GM23248 (cell line): ENCODE data around the gene CFAP157. TPM values are rescaled to one million over a fixed set of nuclear protein-coding genes. Genes with fewer than 3 reads are reported as not detected.

Source experiments
- DNase-seq: peaks from one replicate; pipeline ENCODE4 v3.0.0-alpha.2; 2015
- H2AFZ ChIP-seq: fragments of 200-600 bp; sonication (generic); 2 replicates; pipeline ENCODE4 v1.6.1; 2016; ENCODE audit warnings: antibody characterized with exemption
- H3F3A ChIP-seq: fragments of 200-600 bp; sonication (generic); 2 replicates; pipeline ENCODE4 v1.6.1; 2016; ENCODE audit warnings: mild to moderate bottlenecking, antibody characterized with exemption, mixed run types; ENCODE audit not compliant: insufficient read depth
- H3K27ac ChIP-seq: fragments of 200-600 bp; sonication (generic); 2 replicates; pipeline ENCODE4 v1.5.1; 2016; ENCODE audit warnings: mild to moderate bottlenecking
- H3K27me3 ChIP-seq: fragments of 200-600 bp; sonication (generic); replicated peaks from 2 replicates; pipeline ENCODE4 v1.6.1; 2016; ENCODE audit warnings: mild to moderate bottlenecking; ENCODE audit not compliant: insufficient read depth
- H3K36me3 ChIP-seq: fragments of 200-600 bp; sonication (generic); 2 replicates; pipeline ENCODE4 v1.6.1; 2016; ENCODE audit warnings: low read depth, mild to moderate bottlenecking
- H3K4me1 ChIP-seq: fragments of 200-600 bp; sonication (generic); 2 replicates; pipeline ENCODE4 v1.6.1; 2016; ENCODE audit warnings: mild to moderate bottlenecking; ENCODE audit not compliant: insufficient read depth
- H3K4me2 ChIP-seq: fragments of 200-600 bp; sonication (generic); one replicate; pipeline ENCODE4 v1.6.1; 2016; ENCODE audit warnings: mild to moderate bottlenecking; ENCODE audit not compliant: unreplicated experiment
- H3K4me3 ChIP-seq: fragments of 200-600 bp; sonication (generic); 2 replicates; pipeline ENCODE4 v1.5.1; 2016; ENCODE audit warnings: mild to moderate bottlenecking
- H3K79me2 ChIP-seq: fragments of 200-600 bp; sonication (generic); 2 replicates; pipeline ENCODE4 v1.6.1; 2016; ENCODE audit warnings: mild to moderate bottlenecking; ENCODE audit not compliant: insufficient read depth
- H3K9ac ChIP-seq: fragments of 200-600 bp; sonication (generic); 2 replicates; pipeline ENCODE4 v1.6.1; 2016; ENCODE audit warnings: mild to moderate bottlenecking
- H3K9me2 ChIP-seq: fragments of 200-600 bp; sonication (generic); 2 replicates; pipeline ENCODE4 v1.6.1; 2016; ENCODE audit warnings: mixed run types, mild to moderate bottlenecking, moderate library complexity; ENCODE audit not compliant: insufficient read depth
- H3K9me3 ChIP-seq: fragments of 200-600 bp; sonication (generic); one replicate; pipeline ENCODE4 v1.6.1; 2017; ENCODE audit warnings: low read depth
- H4K20me1 ChIP-seq: fragments of 200-600 bp; sonication (generic); 2 replicates; pipeline ENCODE4 v1.6.0; 2016; ENCODE audit not compliant: insufficient read depth
- EZH2 ChIP-seq: fragments of 200-600 bp; sonication (generic); IDR thresholded peaks from 2 replicates; pipeline ENCODE4 v1.6.1; 2018; ENCODE audit warnings: antibody characterized with exemption, mild to moderate bottlenecking; ENCODE audit not compliant: insufficient read depth, poor library complexity, severe bottlenecking
- EZH2phosphoT487 ChIP-seq: fragments of 200-600 bp; sonication (generic); IDR thresholded peaks from 2 replicates; pipeline ENCODE4 v1.6.1; 2018; ENCODE audit warnings: antibody characterized with exemption, moderate library complexity, mild to moderate bottlenecking, low read depth; ENCODE audit not compliant: insufficient read depth
- WGBS, 2 experiments: methylation state at CpG; one replicate each; pipeline ENCODE4 v1.1.6; 2015 to 2017; ENCODE audit warnings: low lambda C conversion rate in 2 of 2, low coverage in 1 of 2; ENCODE audit errors: missing lambda C conversion rate in 2 of 2; 5-methylcytosine and 5-hydroxymethylcytosine counted together
- in situ Hi-C: fragments of 300-500 bp; cut with MboI; formaldehyde crosslinking; loops from 2 replicates; pipeline ENCODE4 v1.15.0; 2020
- polyA plus RNA-seq: library from polyadenylated mRNA; unstranded; fragments of >200 nt; fragmentation: Nextera tagmentation; extraction: Ambion mirVana; gene quantifications from 2 replicates; pipeline ENCODE4 v1.2.1, GENCODE V29; 2016
- total RNA-seq: library from RNA; depleted of rRNA; stranded (reverse); fragments of >200 nt; shearing (Covaris generic); gene quantifications from 2 replicates; pipeline ENCODE4 v1.2.3, GENCODE V29; 2014

CFAP157 gene
- total and polyA plus RNA-seq, 2 experiments from 2014 or later = 0.55 TPM; not detected in 1

- 87 to 91% methylated on average over 13 of the region's 13 CpGs for WGBS, 2 experiments
- in situ Hi-C loops = no loop called here
Observed at GRCh38 chr9:127689329-127690000, 17.3 kb upstream of the CFAP157 start.

GRCh38 chr9:127690735-127691134 lies 16.1 kb upstream of the CFAP157 start:
- DNase-seq = no peak
- H3K9me3 ChIP-seq = no peaks in the 10 kb centered on the region
- H3K4me2 ChIP-seq = no peak overlapping the region
- no peak overlapping the region for H2AFZ ChIP-seq
- peaks cover 8% of the 10 kb centered on the region; the same call in 1 of the 2 replicates for H3F3A ChIP-seq
- H3K4me1 ChIP-seq = peaks cover 10% of the 10 kb centered on the region
- no peaks in the 10 kb centered on the region for H3K27me3 ChIP-seq
- H3K4me3 ChIP-seq = no peak overlapping the region
- no peak overlapping the region for H3K9ac ChIP-seq
- H3K36me3 ChIP-seq = 0 out of 2 replicates have a peak, but pooled peaks cover 4% of the 10 kb centered on the region
- no peaks in the 10 kb centered on the region for H3K9me2 ChIP-seq
- in situ Hi-C loops = no loop called here
- 92 to 93% methylated on average over 10 of the region's 10 CpGs for WGBS, 2 experiments
- no peaks in the 10 kb centered on the region for H4K20me1 ChIP-seq
- no peak overlapping the region for H3K27ac ChIP-seq
- no peaks in the 10 kb centered on the region for H3K79me2 ChIP-seq
- TF ChIP-seq EZH2phosphoT487 = no peak
- no peak for TF ChIP-seq EZH2

More at GRCh38 chr9:127689329-127690000, 17.3 kb upstream of the CFAP157 start:
- Histone ChIP-seq H3K79me2 (no peaks in the 10 kb centered on the region), H3K36me3 (0 out of 2 replicates have a peak, but pooled peaks cover 4% of the 10 kb centered on the region), H3K27me3 (no peaks in the 10 kb centered on the region), H4K20me1 (no peaks in the 10 kb centered on the region), H3K27ac (no peak overlapping the region), H3K4me3 (no peak overlapping the region), H3K9me2 (no peaks in the 10 kb centered on the region), H3K4me2 (no peak overlapping the region), H3F3A (peaks cover 3% of the 10 kb centered on the region; the same call in 1 of the 2 replicates), H3K9ac (no peak overlapping the region), H3K4me1 (peaks cover 4% of the 10 kb centered on the region), H3K9me3 (no peaks in the 10 kb centered on the region), H2AFZ (no peak overlapping the region)
- TF ChIP-seq EZH2 (no peak), EZH2phosphoT487 (no peak)
- no peak for DNase-seq

GRCh38 chr9:127692071-127692470 lies 14.7 kb upstream of the CFAP157 start:
- Histone ChIP-seq H3K27me3 (no peaks in the 10 kb centered on the region), H3K27ac (no peak overlapping the region), H3K36me3 (0 out of 2 replicates have a peak, but pooled peaks cover 4% of the 10 kb centered on the region), H2AFZ (no peak overlapping the region), H3K4me1 (peaks cover 14% of the 10 kb centered on the region), H3K9me3 (no peaks in the 10 kb centered on the region), H3K4me2 (no peak overlapping the region), H3K79me2 (no peaks in the 10 kb centered on the region), H3K9me2 (no peaks in the 10 kb centered on the region), H3F3A (peaks cover 16% of the 10 kb centered on the region; the same call in 1 of the 2 replicates), H3K9ac (no peak overlapping the region), H3K4me3 (no peak overlapping the region), H4K20me1 (no peaks in the 10 kb centered on the region)
- WGBS, 2 experiments = 86 to 89% methylated on average over 20 of the region's 20 CpGs
- in situ Hi-C loops = no loop called here
- no peak for DNase-seq
- TF ChIP-seq EZH2phosphoT487 (no peak), EZH2 (no peak)

GRCh38 chr9:127693143-127693542 lies 13.6 kb upstream of the CFAP157 start:
- Histone ChIP-seq H3K4me2 (no peak overlapping the region), H3K9me2 (no peaks in the 10 kb centered on the region), H3K4me1 (peaks cover 14% of the 10 kb centered on the region), H4K20me1 (no peaks in the 10 kb centered on the region), H3K4me3 (no peak overlapping the region), H2AFZ (no peak overlapping the region), H3K27me3 (no peaks in the 10 kb centered on the region), H3K9ac (no peak overlapping the region), H3K79me2 (no peaks in the 10 kb centered on the region), H3K9me3 (no peaks in the 10 kb centered on the region), H3K27ac (no peak overlapping the region), H3F3A (peaks cover 16% of the 10 kb centered on the region; the same call in 1 of the 2 replicates), H3K36me3 (0 out of 2 replicates have a peak, but pooled peaks cover 4% of the 10 kb centered on the region)
- WGBS, 2 experiments = 92 to 93% methylated on average over 10 of the region's 10 CpGs
- TF ChIP-seq EZH2phosphoT487 = no peak
- no peak for TF ChIP-seq EZH2
- no peak for DNase-seq
- in situ Hi-C loops = no loop called here
